ENCODE results near the gene APOBEC2. TPM values are rescaled to one million over a fixed set of nuclear protein-coding genes. Genes with fewer than 3 reads are reported as not detected.
A peak's percentile ranks its signal among the peaks of the same experiment; 100 is the strongest.

APOBEC2 gene
- total RNA-seq, 4 donors from 2014 or later, result not detected

DNA sequence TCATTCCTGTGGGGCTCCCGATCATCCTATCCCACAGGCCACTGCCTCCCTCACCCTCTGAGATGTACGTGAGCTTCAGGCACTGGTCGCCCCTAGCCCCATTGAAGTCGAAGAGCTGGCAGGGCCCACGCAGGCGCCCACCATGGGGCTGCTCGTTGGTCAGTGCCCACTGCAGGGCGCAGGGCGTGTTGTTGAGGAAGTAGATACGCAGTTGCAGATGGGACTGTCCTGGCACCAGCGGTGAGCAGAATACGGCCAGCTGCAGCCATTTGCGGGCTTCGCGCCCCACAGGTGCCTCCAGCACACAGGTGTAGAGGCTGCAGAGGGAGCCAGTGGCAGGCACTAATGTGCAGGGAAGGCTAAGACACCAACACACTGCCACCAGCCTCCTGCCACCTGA, 20.2 kb upstream of the APOBEC2 start:
- H3K27me3 ChIP-seq, result no peaks in the 10 kb centered on the region

DNA sequence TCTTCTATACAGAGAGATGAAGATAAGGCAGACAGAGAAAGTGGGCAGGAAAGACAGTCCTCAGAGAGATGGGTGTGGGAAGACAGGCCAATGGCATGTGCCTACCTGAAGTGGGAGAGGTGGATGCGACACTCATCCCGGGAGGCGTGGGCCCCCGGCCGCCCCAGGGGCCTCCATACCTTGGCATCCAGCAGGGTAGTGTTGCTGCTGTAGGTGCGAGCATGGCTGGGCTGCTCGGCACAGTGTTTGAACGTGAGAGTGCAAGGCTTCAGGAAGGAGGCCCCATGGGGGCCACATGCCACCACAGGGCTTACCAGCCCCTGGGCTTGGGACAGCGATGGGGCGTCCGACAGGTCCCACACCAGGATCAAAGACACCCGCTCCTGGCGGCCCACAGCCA, 19.2 kb upstream of the APOBEC2 start:
- peaks cover 9% of the 10 kb centered on the region for H3K4me1 ChIP-seq
- no peak for DNase-seq (ENCODE audit: low spot score in 2 of 2)
- H3K4me3 ChIP-seq, result no peak overlapping the region
- no peaks in the 10 kb centered on the region for H3K36me3 ChIP-seq
- H3K27me3 ChIP-seq, result no peaks in the 10 kb centered on the region
- no peak overlapping the region for H3K27ac ChIP-seq
- 89% methylated on average over 10 of the region's 13 CpGs for WGBS
- no peaks in the 10 kb centered on the region for H3K9me3 ChIP-seq
- no peak for TF ChIP-seq POLR2AphosphoS5 (IDR thresholded peaks at IDR 0.05)
- TF ChIP-seq, protein P1, sequence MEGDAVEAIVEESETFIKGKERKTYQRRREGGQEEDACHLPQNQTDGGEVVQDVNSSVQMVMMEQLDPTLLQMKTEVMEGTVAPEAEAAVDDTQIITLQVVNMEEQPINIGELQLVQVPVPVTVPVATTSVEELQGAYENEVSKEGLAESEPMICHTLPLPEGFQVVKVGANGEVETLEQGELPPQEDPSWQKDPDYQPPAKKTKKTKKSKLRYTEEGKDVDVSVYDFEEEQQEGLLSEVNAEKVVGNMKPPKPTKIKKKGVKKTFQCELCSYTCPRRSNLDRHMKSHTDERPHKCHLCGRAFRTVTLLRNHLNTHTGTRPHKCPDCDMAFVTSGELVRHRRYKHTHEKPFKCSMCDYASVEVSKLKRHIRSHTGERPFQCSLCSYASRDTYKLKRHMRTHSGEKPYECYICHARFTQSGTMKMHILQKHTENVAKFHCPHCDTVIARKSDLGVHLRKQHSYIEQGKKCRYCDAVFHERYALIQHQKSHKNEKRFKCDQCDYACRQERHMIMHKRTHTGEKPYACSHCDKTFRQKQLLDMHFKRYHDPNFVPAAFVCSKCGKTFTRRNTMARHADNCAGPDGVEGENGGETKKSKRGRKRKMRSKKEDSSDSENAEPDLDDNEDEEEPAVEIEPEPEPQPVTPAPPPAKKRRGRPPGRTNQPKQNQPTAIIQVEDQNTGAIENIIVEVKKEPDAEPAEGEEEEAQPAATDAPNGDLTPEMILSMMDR (IDR thresholded peaks at IDR 0.05), result no peak
- no peak for TF ChIP-seq POLR2A (IDR thresholded peaks at IDR 0.05)
- TF ChIP-seq EP300 (IDR thresholded peaks at IDR 0.05), result no peak

More for the DNA sequence above, 20.2 kb upstream of the APOBEC2 start:
- TF ChIP-seq POLR2AphosphoS5 (IDR thresholded peaks at IDR 0.05), result no peak
- 100% methylated on average over 1 of the region's 15 CpGs for WGBS
- no peak overlapping the region for H3K27ac ChIP-seq
- peaks cover 17% of the 10 kb centered on the region for H3K4me1 ChIP-seq
- H3K4me3 ChIP-seq, result no peak overlapping the region
- H3K9me3 ChIP-seq, result no peaks in the 10 kb centered on the region
- no peaks in the 10 kb centered on the region for H3K36me3 ChIP-seq
- no peak for DNase-seq (ENCODE audit: low spot score in 2 of 2)

DNA sequence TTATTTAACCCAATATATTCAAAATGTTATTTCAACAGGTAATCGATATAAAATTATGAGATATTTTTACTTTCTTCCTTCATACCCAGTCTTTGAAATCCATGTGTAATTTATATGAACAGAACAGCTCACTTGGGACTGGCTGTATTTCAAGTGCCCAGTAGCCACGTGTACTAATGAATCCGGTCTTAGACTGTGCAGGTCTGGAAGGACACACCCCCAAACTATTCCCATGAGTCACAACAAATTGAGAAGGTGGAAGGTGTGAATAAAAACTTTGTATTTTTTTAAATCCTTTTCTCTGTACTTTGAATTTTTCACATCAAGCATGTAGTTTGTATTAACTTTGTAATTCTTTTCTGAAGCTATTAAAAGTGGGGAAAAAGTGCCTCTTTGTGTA, 16.8 kb upstream of the APOBEC2 start:
- DNase-seq (ENCODE audit: low spot score in 2 of 2), result no peak
- H3K27me3 ChIP-seq, result no peaks in the 10 kb centered on the region
- H3K4me3 ChIP-seq, result no peak overlapping the region
- TF ChIP-seq POLR2AphosphoS5 (IDR thresholded peaks at IDR 0.05) (no peak), EP300 (IDR thresholded peaks at IDR 0.05) (no peak), POLR2A (IDR thresholded peaks at IDR 0.05) (no peak)
- TF ChIP-seq, protein P1 (IDR thresholded peaks at IDR 0.05), result no peak
- no peaks in the 10 kb centered on the region for H3K9me3 ChIP-seq
- WGBS, result 45% methylated on average over 3 of the region's 3 CpGs
- peaks cover 8% of the 10 kb centered on the region for H3K4me1 ChIP-seq
- no peak overlapping the region for H3K27ac ChIP-seq
- H3K36me3 ChIP-seq, result no peaks in the 10 kb centered on the region

DNA sequence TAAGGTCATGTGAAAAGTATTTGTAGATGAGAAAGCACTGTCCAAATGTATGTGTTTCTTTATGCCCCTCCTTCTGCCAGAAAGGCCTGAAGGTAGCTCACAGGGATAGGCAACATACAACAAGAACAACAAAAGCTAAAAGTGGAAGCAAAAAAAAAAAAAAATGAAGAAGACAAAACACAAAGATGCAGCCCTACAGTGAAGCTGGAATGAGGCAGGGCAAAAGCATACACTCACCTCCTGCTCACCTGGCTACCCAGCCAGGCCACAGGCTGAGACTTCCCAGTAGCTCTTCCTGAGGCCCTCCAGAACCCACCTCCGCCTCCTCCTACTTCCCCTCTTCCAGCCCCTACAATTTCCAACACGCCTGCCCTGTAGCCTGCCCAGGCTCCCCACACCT, 16.4 kb upstream of the APOBEC2 start:
- Histone ChIP-seq H3K27ac (no peak overlapping the region), H3K4me1 (peaks cover 8% of the 10 kb centered on the region), H3K36me3 (no peaks in the 10 kb centered on the region), H3K27me3 (no peaks in the 10 kb centered on the region), H3K4me3 (no peak overlapping the region), H3K9me3 (no peaks in the 10 kb centered on the region)
- WGBS, result 51% methylated on average over 2 of the region's 2 CpGs
- TF ChIP-seq POLR2A (IDR thresholded peaks at IDR 0.05) (no peak), EP300 (IDR thresholded peaks at IDR 0.05) (no peak), POLR2AphosphoS5 (IDR thresholded peaks at IDR 0.05) (no peak)
- TF ChIP-seq, protein P1 (IDR thresholded peaks at IDR 0.05), result no peak
- no peak for DNase-seq (ENCODE audit: low spot score in 2 of 2)

DNA sequence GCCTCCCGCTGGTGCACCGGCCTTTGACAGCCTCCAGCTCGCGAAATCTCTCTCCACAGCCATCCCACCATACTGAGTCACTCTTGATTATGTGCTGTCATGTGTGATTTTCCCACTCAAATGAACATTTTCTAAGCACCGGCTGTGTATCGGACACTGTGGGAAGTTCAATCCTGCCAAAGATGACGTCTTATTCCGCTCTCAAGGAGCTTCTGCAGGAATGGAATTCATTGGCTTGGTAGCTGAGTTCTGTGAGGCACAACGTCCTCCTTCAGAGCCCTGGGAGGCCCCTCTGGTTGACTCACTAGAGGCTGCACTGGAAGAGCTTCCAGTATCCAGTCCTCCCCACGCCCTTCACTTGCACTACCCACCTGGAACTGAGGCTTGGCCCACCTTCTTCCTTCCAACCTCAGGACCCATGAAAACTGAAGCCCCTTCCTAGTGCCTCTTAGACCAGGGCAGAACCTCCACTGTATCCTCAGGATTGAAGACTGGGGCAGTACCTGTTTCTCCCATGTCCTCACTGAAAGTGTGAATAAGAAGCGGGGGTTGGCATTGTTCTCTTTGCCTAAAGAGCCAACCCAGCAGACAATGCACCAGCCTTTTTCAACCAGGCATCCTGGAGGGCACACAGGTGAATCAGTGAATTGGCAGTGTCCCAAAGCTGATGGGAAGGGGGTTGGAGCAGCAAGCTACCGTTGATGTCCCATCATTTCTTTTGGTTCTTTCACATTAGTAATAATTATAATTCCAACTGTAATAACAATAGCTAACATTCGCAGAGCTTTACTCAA, 15.7 kb upstream of the APOBEC2 start:
- Histone ChIP-seq H3K27ac (no peak overlapping the region), H3K27me3 (no peaks in the 10 kb centered on the region), H3K4me1 (peaks cover 8% of the 10 kb centered on the region), H3K4me3 (no peak overlapping the region), H3K36me3 (no peaks in the 10 kb centered on the region), H3K9me3 (no peaks in the 10 kb centered on the region)
- WGBS, result 66% methylated on average over 13 of the region's 13 CpGs
- TF ChIP-seq, protein P1 (IDR thresholded peaks at IDR 0.05), result no peak
- no peak for TF ChIP-seq POLR2AphosphoS5 (IDR thresholded peaks at IDR 0.05)
- no peak for TF ChIP-seq EP300 (IDR thresholded peaks at IDR 0.05)
- no peak for TF ChIP-seq POLR2A (IDR thresholded peaks at IDR 0.05)
- peak in 1 of 2 donors; percentile 14 for DNase-seq (ENCODE audit: low spot score in 2 of 2)

All from suprapubic skin (tissue), 4 donors.